Measurements from ENCODE around the gene TPI1.
A peak's percentile ranks its signal among the peaks of the same experiment; 100 is the strongest.
"Not testable (repeated sequence)": the region's sequence is repeated elsewhere in the genome, so short reads cannot be mapped to it uniquely, and the experiment has no call there.

TPI1 gene

GRCh38 chr12:6894321-6894720 is 27.0 kb downstream of the TPI1 start:
- no peak for DNase-seq (ENCODE audit: low read depth)

GRCh38 chr12:6896846-6897435 is 29.6 kb downstream of the TPI1 start:
- DNase-seq (ENCODE audit: low read depth): no peak

GRCh38 chr12:6899427-6899826 is 32.1 kb downstream of the TPI1 start:
- no peak for DNase-seq (ENCODE audit: low read depth)

GRCh38 chr12:6899837-6900519 is 32.6 kb downstream of the TPI1 start:
- no peak for DNase-seq (ENCODE audit: low read depth)

- no peak for DNase-seq (ENCODE audit: low read depth)
These were observed 35.1 kb downstream of the TPI1 start for GRCh38 chr12:6902448-6902847.

- no peak for DNase-seq (ENCODE audit: low read depth)
These were observed 36.4 kb downstream of the TPI1 start for GRCh38 chr12:6903722-6904121.

- peak; percentile 72 for DNase-seq (ENCODE audit: low read depth)
These were observed 37.2 kb downstream of the TPI1 start, which contains the start of gene LRRC23 for GRCh38 chr12:6904280-6905276. LRRC23 (plus strand) TSS chr12:6904822; CDS start chr12:6905634, 812 bp downstream.

GRCh38 chr12:6905414-6906040 is 38.2 kb downstream of the TPI1 start:
- no peak for DNase-seq (ENCODE audit: low read depth)

GRCh38 chr12:6908141-6908540 is 40.8 kb downstream of the TPI1 start:
- not testable (repeated sequence) for DNase-seq (ENCODE audit: low read depth)

- DNase-seq (ENCODE audit: low read depth): no peak
These were observed 42.3 kb downstream of the TPI1 start for GRCh38 chr12:6909421-6910145.

- DNase-seq (ENCODE audit: low read depth): no peak
These were observed 45.0 kb downstream of the TPI1 start for GRCh38 chr12:6912164-6912935.

- no peak for DNase-seq (ENCODE audit: low read depth)
These were observed 47.1 kb downstream of the TPI1 start, which contains the start of gene ENO2 for GRCh38 chr12:6914246-6914946. ENO2 (plus strand) TSS chr12:6914580; CDS start chr12:6915833, 1,253 bp downstream.

- DNase-seq (ENCODE audit: low read depth): no peak
These were observed 47.8 kb downstream of the TPI1 start for GRCh38 chr12:6914947-6915788.

GRCh38 chr12:6915789-6916285 is 48.5 kb downstream of the TPI1 start:
- DNase-seq (ENCODE audit: low read depth): no peak

- DNase-seq (ENCODE audit: low read depth): no peak
These were observed 49.3 kb downstream of the TPI1 start for GRCh38 chr12:6916426-6917200.

- no peak for DNase-seq (ENCODE audit: low read depth)
These were observed 50.3 kb downstream of the TPI1 start for GRCh38 chr12:6917491-6918231.

- DNase-seq (ENCODE audit: low read depth): no peak
These were observed 52.3 kb downstream of the TPI1 start for GRCh38 chr12:6919588-6919987.

Measured in GM04503 (cell line).